ENCODE measurements around the gene AXL.

- TF ChIP-seq CTCF (IDR thresholded peaks at IDR 0.05), result no peak
- TF ChIP-seq POLR2AphosphoS5 (IDR thresholded peaks at IDR 0.05), result no peak
- no peak for TF ChIP-seq POLR2A (IDR thresholded peaks at IDR 0.05)
- no peak for TF ChIP-seq EP300 (IDR thresholded peaks at IDR 0.05; ENCODE audit: low read depth)
These were observed 12.6 kb upstream of the AXL start for GRCh38 chr19:41206456-41206855.

All from transverse colon (tissue), 4 donors.